Ascending aorta (tissue), 2 donors: ENCODE measurements around the gene NUDT8. TPM values are rescaled to one million over a fixed set of nuclear protein-coding genes. Genes with fewer than 3 reads are reported as not detected.

Experiments
- DNase-seq, 2 donors: peaks; one replicate each; pipeline ENCODE4 v3.0.0-alpha.2; 2019; ENCODE audit warnings: low spot score in 2 of 2
- H3K27ac ChIP-seq, 2 donors: fragments of 200-600 bp; sonication (generic); one replicate each; pipeline ENCODE4 v1.5.1; 2016 to 2017; ENCODE audit warnings: mild to moderate bottlenecking in 1 of 2
- H3K27me3 ChIP-seq: fragments of 200-600 bp; sonication (generic); one replicate; pipeline ENCODE4 v1.5.1; 2017
- H3K36me3 ChIP-seq, 2 donors: fragments of 200-600 bp; sonication (generic); one replicate each; pipeline ENCODE4 v1.5.1; 2016
- H3K4me1 ChIP-seq, 2 donors: fragments of 200-600 bp; sonication (generic); one replicate each; pipeline ENCODE4 v1.5.1; 2016 to 2017; ENCODE audit warnings: mild to moderate bottlenecking in 1 of 2
- H3K4me3 ChIP-seq, 2 donors: fragments of 200-600 bp; sonication (generic); one replicate each; pipeline ENCODE4 v1.5.1; 2016 to 2017; ENCODE audit warnings: mild to moderate bottlenecking in 1 of 2
- H3K9me3 ChIP-seq, 2 donors: fragments of 200-600 bp; sonication (generic); one replicate each; pipeline ENCODE4 v1.5.1; 2016
- CTCF ChIP-seq, 3 experiments: fragments of 200-600 bp in 2 of 3; fragments of 450-650 bp in 1 of 3; sonication (generic) in 2 of 3; IDR thresholded peaks; one replicate each; pipeline ENCODE4 v1.5.1; 2016 to 2019; ENCODE audit warnings: antibody characterized with exemption in 3 of 3, mild to moderate bottlenecking in 1 of 3, moderate library complexity in 1 of 3
- intact Hi-C: fragments of 100-400 bp; cut with DNase I; formaldehyde crosslinking; loops from one replicate; pipeline ENCODE4 v1.15.1; 2023
- total RNA-seq: library from RNA; depleted of rRNA; stranded (reverse); fragments of >200 nt; gene quantifications from one replicate; pipeline ENCODE4 v1.1.0, GENCODE V29; 2016

The NUDT8 gene
- total RNA-seq, 1 donor from 2014 or later = 23.4 TPM

GRCh38 chr11:67631411-67631810 is 1.7 kb upstream of the NUDT8 start:
- intact Hi-C loops = loop anchor here (10.0 kb wide), 1 partner anchor 173 kb away; no protein-coding TSS in a partner anchor
- DNase-seq = no peak
- H3K27me3 ChIP-seq = no peaks in the 10 kb centered on the region
- peak overlapping the region in 1 of 2 donors; percentile 81 for H3K27ac ChIP-seq
- no peaks in the 10 kb centered on the region for H3K36me3 ChIP-seq
- no peak for TF ChIP-seq CTCF (IDR thresholded peaks at IDR 0.05)
- peaks cover 4 to 6% of the 10 kb centered on the region in 2 donors for H3K4me1 ChIP-seq
- H3K4me3 ChIP-seq = no peak overlapping the region
- no peaks in the 10 kb centered on the region for H3K9me3 ChIP-seq

GRCh38 chr11:67630943-67631331 is 1.2 kb upstream of the NUDT8 start:
- H3K27ac ChIP-seq = peak overlapping the region; percentile 81 to 90
- no peak for TF ChIP-seq CTCF (IDR thresholded peaks at IDR 0.05)
- H3K4me3 ChIP-seq = peak overlapping the region; percentile 49 to 80
- H3K4me1 ChIP-seq = peaks cover 4 to 6% of the 10 kb centered on the region in 2 donors
- no peak for DNase-seq
- no peaks in the 10 kb centered on the region for H3K9me3 ChIP-seq
- intact Hi-C loops = loop anchor here (1.0 to 10.0 kb wide), 4 partner anchors 25 to 174 kb away; partner anchors contain the start of genes CDK2AP2 and NDUFV1
- no peaks in the 10 kb centered on the region for H3K36me3 ChIP-seq
- no peaks in the 10 kb centered on the region for H3K27me3 ChIP-seq

GRCh38 chr11:67630228-67630942 is 648 bp upstream of the NUDT8 start:
- Histone ChIP-seq H3K27me3 (no peaks in the 10 kb centered on the region), H3K4me3 (peak overlapping the region; percentile 65 to 80), H3K4me1 (peaks cover 4 to 6% of the 10 kb centered on the region in 2 donors), H3K27ac (peak overlapping the region; percentile 81 to 92), H3K9me3 (no peaks in the 10 kb centered on the region), H3K36me3 (no peaks in the 10 kb centered on the region)
- TF ChIP-seq CTCF (IDR thresholded peaks at IDR 0.05) = peak; percentile 78 to 83 (median 79)
- intact Hi-C loops = loop anchor here (1.0 to 10.0 kb wide), 4 partner anchors 24 to 174 kb away; partner anchors contain the start of genes CDK2AP2 and NDUFV1
- peak; percentile 90 to 99 for DNase-seq

GRCh38 chr11:67628710-67629385 is 889 bp downstream of the NUDT8 start:
- no peaks in the 10 kb centered on the region for H3K36me3 ChIP-seq
- no peak for TF ChIP-seq CTCF (IDR thresholded peaks at IDR 0.05)
- H3K4me3 ChIP-seq = peak overlapping the region; percentile 65 to 74
- no peak for DNase-seq
- peak overlapping the region; percentile 81 to 92 for H3K27ac ChIP-seq
- H3K4me1 ChIP-seq = peaks cover 4 to 6% of the 10 kb centered on the region in 2 donors
- H3K27me3 ChIP-seq = no peaks in the 10 kb centered on the region
- intact Hi-C loops = loop anchor here (2.0 kb wide), 1 partner anchor 46 kb away; the partner anchor contains the start of gene GSTP1
- H3K9me3 ChIP-seq = no peaks in the 10 kb centered on the region

GRCh38 chr11:67627812-67628624 is 1.7 kb downstream of the NUDT8 start:
- no peak overlapping the region for H3K27ac ChIP-seq
- no peak overlapping the region for H3K4me3 ChIP-seq
- H3K4me1 ChIP-seq = peaks cover 4 to 6% of the 10 kb centered on the region in 2 donors
- no peak for TF ChIP-seq CTCF (IDR thresholded peaks at IDR 0.05)
- no peaks in the 10 kb centered on the region for H3K9me3 ChIP-seq
- no peak for DNase-seq
- H3K27me3 ChIP-seq = no peaks in the 10 kb centered on the region
- intact Hi-C loops = loop anchor here (2.0 kb wide), 1 partner anchor 45 kb away; the partner anchor contains the start of gene GSTP1
- no peaks in the 10 kb centered on the region for H3K36me3 ChIP-seq
